TTC549 (cell line): ENCODE results near the gene DZIP1L.

Source experiments
- FAIRE-seq: peaks from 2 replicates; lab custom pipeline; 2012; peaks lifted over from hg19 to GRCh38; lab: Jason Lieb, UNC

The DZIP1L gene

GRCh38 chr3:138034918-138035317 lies 80.5 kb downstream of the DZIP1L start:
- no peak for FAIRE-seq

GRCh38 chr3:138033202-138033691 lies 82.2 kb downstream of the DZIP1L start:
- no peak for FAIRE-seq

GRCh38 chr3:138032567-138032966 lies 82.8 kb downstream of the DZIP1L start:
- FAIRE-seq = no peak

DNA sequence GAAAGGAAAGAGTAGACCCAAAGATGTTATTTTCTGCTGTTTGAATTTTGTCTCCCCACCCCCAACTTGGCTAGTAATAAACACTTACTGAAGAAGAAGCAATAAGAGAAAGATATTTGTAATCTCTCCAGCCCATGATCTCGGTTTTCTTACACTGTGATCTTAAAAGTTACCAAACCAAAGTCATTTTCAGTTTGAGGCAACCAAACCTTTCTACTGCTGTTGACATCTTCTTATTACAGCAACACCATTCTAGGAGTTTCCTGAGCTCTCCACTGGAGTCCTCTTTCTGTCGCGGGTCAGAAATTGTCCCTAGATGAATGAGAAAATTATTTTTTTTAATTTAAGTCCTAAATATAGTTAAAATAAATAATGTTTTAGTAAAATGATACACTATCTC lies 83.9 kb downstream of the DZIP1L start:
- FAIRE-seq = no peak

- no peak for FAIRE-seq
These were observed 84.6 kb downstream of the DZIP1L start for GRCh38 chr3:138030734-138031280.

- FAIRE-seq = no peak
These were observed 87.6 kb downstream of the DZIP1L start for GRCh38 chr3:138027821-138028220.

DNA sequence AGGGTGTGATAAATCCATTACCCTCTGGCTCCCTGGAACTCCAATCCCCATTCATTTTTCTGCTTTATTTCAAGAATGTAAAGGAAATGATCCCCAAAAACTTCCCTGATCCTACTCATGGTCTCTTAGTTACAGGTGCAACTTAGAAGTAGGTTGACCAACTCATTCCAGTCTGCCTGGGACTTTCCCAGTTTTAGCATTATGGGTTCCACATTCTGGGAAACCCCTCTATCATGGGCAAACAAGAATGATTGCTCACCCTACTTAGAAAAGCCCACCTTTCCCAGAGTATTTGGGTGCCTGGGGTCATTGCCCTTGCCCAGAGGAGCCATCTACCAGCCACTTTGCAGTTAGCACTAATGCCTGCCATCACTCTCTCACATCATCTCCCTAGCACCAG lies 89.9 kb downstream of the DZIP1L start:
- FAIRE-seq = no peak

DNA sequence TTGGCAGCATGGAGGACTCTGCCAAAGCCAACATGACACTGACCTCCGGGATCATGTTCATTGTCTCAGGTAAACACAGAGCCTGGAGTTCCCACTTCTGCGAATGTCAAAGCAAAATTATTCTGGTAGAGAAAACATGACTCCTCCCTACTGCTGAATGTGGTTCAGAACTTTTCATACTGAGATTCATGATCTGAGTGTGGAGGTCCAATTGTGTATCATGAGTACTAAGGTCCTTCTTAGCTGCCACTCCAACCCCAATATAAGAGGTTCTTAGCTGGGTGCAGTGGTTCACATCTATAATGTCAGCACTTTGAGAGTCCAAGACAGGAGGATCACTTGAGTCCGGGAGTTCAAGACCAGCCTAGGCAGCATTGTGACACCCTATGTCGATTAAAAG lies 91.7 kb downstream of the DZIP1L start:
- no peak for FAIRE-seq

DNA sequence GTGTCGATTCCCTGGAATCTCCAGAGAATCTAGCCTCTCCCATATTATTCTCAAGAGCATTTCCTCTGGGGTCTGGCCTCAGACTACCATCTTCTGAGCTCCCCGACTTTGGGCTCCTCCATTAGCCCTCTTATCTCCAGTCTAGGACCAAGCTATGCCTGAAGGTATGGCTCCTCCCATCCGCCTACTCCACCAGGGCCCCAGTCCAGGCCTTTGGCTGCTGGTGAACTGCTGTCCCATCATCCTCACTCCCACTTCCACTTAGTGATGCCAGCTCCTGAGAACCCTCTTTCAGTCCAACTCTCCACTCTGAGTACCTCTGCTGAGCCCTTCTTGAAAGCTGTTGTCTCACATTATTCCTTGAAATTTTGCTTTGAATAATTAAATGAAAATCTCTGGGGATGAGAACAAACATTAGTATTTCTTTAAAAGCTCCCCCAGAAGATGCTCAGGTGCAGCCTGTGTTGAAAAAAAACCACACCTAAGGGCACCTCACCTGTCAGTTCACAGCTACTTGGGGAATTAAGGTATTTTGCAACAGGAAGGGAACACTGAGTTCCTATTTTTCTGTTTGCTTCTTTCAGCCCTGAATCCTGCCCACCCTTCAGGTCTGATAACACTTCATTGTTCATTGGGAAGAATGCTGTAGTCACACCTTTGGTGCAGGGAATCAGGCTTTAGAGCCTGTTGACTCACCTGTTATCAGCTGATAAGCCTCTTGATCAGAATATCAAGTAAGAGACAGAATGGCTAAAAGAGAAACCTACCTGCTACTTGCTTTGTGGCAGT lies 95.9 kb downstream of the DZIP1L start:
- no peak for FAIRE-seq

GRCh38 chr3:138016065-138016464 lies 99.3 kb downstream of the DZIP1L start:
- FAIRE-seq = no peak

- no peak for FAIRE-seq
These were observed 102.9 kb downstream of the DZIP1L start for GRCh38 chr3:138012526-138012925.
